ENCODE measurements around the gene GAREM2.
"Not testable (repeated sequence)": the region's sequence is repeated elsewhere in the genome, so short reads cannot be mapped to it uniquely, and the experiment has no call there.

Gene GAREM2

GRCh38 chr2:26148501-26148900, 24.4 kb upstream of the GAREM2 start:
- Histone ChIP-seq H3K27ac (ENCODE audit: low read depth, low read length) (no peak overlapping the region), H3K9ac (ENCODE audit: low read length) (no peak overlapping the region), H3K4me1 (ENCODE audit: insufficient read depth, low read length) (no peaks in the 10 kb centered on the region), H3K27me3 (ENCODE audit: control insufficient read depth in 1 of 2, insufficient read depth in 2 of 2, low read length in 2 of 2) (peaks cover 0 to 4% of the 10 kb centered on the region in 2 donors), H3K9me3 (ENCODE audit: low read length) (no peaks in the 10 kb centered on the region), H3K36me3 (ENCODE audit: insufficient read depth, low read length) (no peaks in the 10 kb centered on the region), H3K4me3 (ENCODE audit: low read depth in 1 of 2, low read length in 2 of 2) (no peak overlapping the region)

GRCh38 chr2:26150243-26150642, 22.6 kb upstream of the GAREM2 start:
- no peak overlapping the region for H3K4me3 ChIP-seq (ENCODE audit: low read depth in 1 of 2, low read length in 2 of 2)
- no peaks in the 10 kb centered on the region for H3K4me1 ChIP-seq (ENCODE audit: insufficient read depth, low read length)
- peaks cover 0 to 4% of the 10 kb centered on the region in 2 donors for H3K27me3 ChIP-seq (ENCODE audit: control insufficient read depth in 1 of 2, insufficient read depth in 2 of 2, low read length in 2 of 2)
- no peak overlapping the region for H3K27ac ChIP-seq (ENCODE audit: low read depth, low read length)
- H3K36me3 ChIP-seq (ENCODE audit: insufficient read depth, low read length): no peaks in the 10 kb centered on the region
- H3K9ac ChIP-seq (ENCODE audit: low read length): no peak overlapping the region
- no peaks in the 10 kb centered on the region for H3K9me3 ChIP-seq (ENCODE audit: low read length)

- Histone ChIP-seq H3K27ac (ENCODE audit: low read depth, low read length) (no peak overlapping the region), H3K9ac (ENCODE audit: low read length) (no peak overlapping the region), H3K36me3 (ENCODE audit: insufficient read depth, low read length) (no peaks in the 10 kb centered on the region), H3K4me1 (ENCODE audit: insufficient read depth, low read length) (no peaks in the 10 kb centered on the region), H3K4me3 (ENCODE audit: low read depth in 1 of 2, low read length in 2 of 2) (no peak overlapping the region), H3K9me3 (ENCODE audit: low read length) (no peaks in the 10 kb centered on the region), H3K27me3 (ENCODE audit: control insufficient read depth in 1 of 2, insufficient read depth in 2 of 2, low read length in 2 of 2) (no peaks in the 10 kb centered on the region)
These were observed 15.3 kb upstream of the GAREM2 start for GRCh38 chr2:26157580-26157979.

GRCh38 chr2:26161926-26162325, 11.0 kb upstream of the GAREM2 start:
- H3K36me3 ChIP-seq (ENCODE audit: insufficient read depth, low read length): no peaks in the 10 kb centered on the region
- H3K9me3 ChIP-seq (ENCODE audit: low read length): no peaks in the 10 kb centered on the region
- H3K4me3 ChIP-seq (ENCODE audit: low read depth in 1 of 2, low read length in 2 of 2): no peak overlapping the region
- no peaks in the 10 kb centered on the region for H3K27me3 ChIP-seq (ENCODE audit: control insufficient read depth in 1 of 2, insufficient read depth in 2 of 2, low read length in 2 of 2)
- H3K27ac ChIP-seq (ENCODE audit: low read depth, low read length): no peak overlapping the region
- H3K9ac ChIP-seq (ENCODE audit: low read length): no peak overlapping the region
- no peaks in the 10 kb centered on the region for H3K4me1 ChIP-seq (ENCODE audit: insufficient read depth, low read length)

GRCh38 chr2:26162963-26163362, 9.9 kb upstream of the GAREM2 start:
- Histone ChIP-seq H3K36me3 (ENCODE audit: insufficient read depth, low read length) (no peaks in the 10 kb centered on the region), H3K27me3 (ENCODE audit: control insufficient read depth in 1 of 2, insufficient read depth in 2 of 2, low read length in 2 of 2) (no peaks in the 10 kb centered on the region), H3K4me3 (ENCODE audit: low read depth in 1 of 2, low read length in 2 of 2) (no peak overlapping the region), H3K9ac (ENCODE audit: low read length) (no peak overlapping the region), H3K9me3 (ENCODE audit: low read length) (no peaks in the 10 kb centered on the region), H3K4me1 (ENCODE audit: insufficient read depth, low read length) (no peaks in the 10 kb centered on the region), H3K27ac (ENCODE audit: low read depth, low read length) (no peak overlapping the region)

GRCh38 chr2:26164231-26164630, 8.7 kb upstream of the GAREM2 start:
- no peaks in the 10 kb centered on the region for H3K9me3 ChIP-seq (ENCODE audit: low read length)
- no peaks in the 10 kb centered on the region for H3K36me3 ChIP-seq (ENCODE audit: insufficient read depth, low read length)
- H3K27me3 ChIP-seq (ENCODE audit: control insufficient read depth in 1 of 2, insufficient read depth in 2 of 2, low read length in 2 of 2): no peaks in the 10 kb centered on the region
- H3K27ac ChIP-seq (ENCODE audit: low read depth, low read length): no peak overlapping the region
- no peaks in the 10 kb centered on the region for H3K4me1 ChIP-seq (ENCODE audit: insufficient read depth, low read length)
- no peak overlapping the region for H3K4me3 ChIP-seq (ENCODE audit: low read depth in 1 of 2, low read length in 2 of 2)
- H3K9ac ChIP-seq (ENCODE audit: low read length): no peak overlapping the region

- Histone ChIP-seq H3K4me3 (ENCODE audit: low read depth in 1 of 2, low read length in 2 of 2) (no peak overlapping the region), H3K4me1 (ENCODE audit: insufficient read depth, low read length) (no peaks in the 10 kb centered on the region), H3K27me3 (ENCODE audit: control insufficient read depth in 1 of 2, insufficient read depth in 2 of 2, low read length in 2 of 2) (no peaks in the 10 kb centered on the region), H3K27ac (ENCODE audit: low read depth, low read length) (no peak overlapping the region), H3K9ac (ENCODE audit: low read length) (no peak overlapping the region), H3K9me3 (ENCODE audit: low read length) (no peaks in the 10 kb centered on the region), H3K36me3 (ENCODE audit: insufficient read depth, low read length) (no peaks in the 10 kb centered on the region)
These were observed 8.2 kb upstream of the GAREM2 start for GRCh38 chr2:26164641-26165211.

GRCh38 chr2:26165403-26165802, 7.5 kb upstream of the GAREM2 start:
- no peaks in the 10 kb centered on the region for H3K27me3 ChIP-seq (ENCODE audit: control insufficient read depth in 1 of 2, insufficient read depth in 2 of 2, low read length in 2 of 2)
- no peak overlapping the region for H3K4me3 ChIP-seq (ENCODE audit: low read depth in 1 of 2, low read length in 2 of 2)
- no peaks in the 10 kb centered on the region for H3K9me3 ChIP-seq (ENCODE audit: low read length)
- H3K9ac ChIP-seq (ENCODE audit: low read length): no peak overlapping the region
- H3K27ac ChIP-seq (ENCODE audit: low read depth, low read length): no peak overlapping the region
- no peaks in the 10 kb centered on the region for H3K4me1 ChIP-seq (ENCODE audit: insufficient read depth, low read length)
- no peaks in the 10 kb centered on the region for H3K36me3 ChIP-seq (ENCODE audit: insufficient read depth, low read length)

GRCh38 chr2:26166541-26166940, 6.3 kb upstream of the GAREM2 start:
- not testable (repeated sequence) for H3K36me3 ChIP-seq (ENCODE audit: insufficient read depth, low read length); H3K9ac ChIP-seq (ENCODE audit: low read length); H3K27me3 ChIP-seq (ENCODE audit: control insufficient read depth in 1 of 2, insufficient read depth in 2 of 2, low read length in 2 of 2); H3K9me3 ChIP-seq (ENCODE audit: low read length); H3K4me1 ChIP-seq (ENCODE audit: insufficient read depth, low read length); H3K27ac ChIP-seq (ENCODE audit: low read depth, low read length); H3K4me3 ChIP-seq (ENCODE audit: low read depth in 1 of 2, low read length in 2 of 2)

- no peak overlapping the region for H3K9ac ChIP-seq (ENCODE audit: low read length)
- H3K4me1 ChIP-seq (ENCODE audit: insufficient read depth, low read length): no peaks in the 10 kb centered on the region
- no peaks in the 10 kb centered on the region for H3K9me3 ChIP-seq (ENCODE audit: low read length)
- no peak overlapping the region for H3K27ac ChIP-seq (ENCODE audit: low read depth, low read length)
- no peaks in the 10 kb centered on the region for H3K36me3 ChIP-seq (ENCODE audit: insufficient read depth, low read length)
- no peak overlapping the region for H3K4me3 ChIP-seq (ENCODE audit: low read depth in 1 of 2, low read length in 2 of 2)
- H3K27me3 ChIP-seq (ENCODE audit: control insufficient read depth in 1 of 2, insufficient read depth in 2 of 2, low read length in 2 of 2): peaks cover 6 to 18% of the 10 kb centered on the region in 2 donors
These were observed 4.1 kb upstream of the GAREM2 start for GRCh38 chr2:26168785-26169184.

- Histone ChIP-seq H3K9me3 (ENCODE audit: low read length) (no peaks in the 10 kb centered on the region), H3K9ac (ENCODE audit: low read length) (no peak overlapping the region), H3K27ac (ENCODE audit: low read depth, low read length) (no peak overlapping the region), H3K36me3 (ENCODE audit: insufficient read depth, low read length) (no peaks in the 10 kb centered on the region), H3K4me3 (ENCODE audit: low read depth in 1 of 2, low read length in 2 of 2) (no peak overlapping the region), H3K4me1 (ENCODE audit: insufficient read depth, low read length) (no peaks in the 10 kb centered on the region), H3K27me3 (ENCODE audit: control insufficient read depth in 1 of 2, insufficient read depth in 2 of 2, low read length in 2 of 2) (peaks cover 6 to 23% of the 10 kb centered on the region in 2 donors)
These were observed 3.7 kb upstream of the GAREM2 start for GRCh38 chr2:26169226-26169625.

GRCh38 chr2:26169681-26170414, 3.0 kb upstream of the GAREM2 start:
- H3K9me3 ChIP-seq (ENCODE audit: low read length): no peaks in the 10 kb centered on the region
- H3K27me3 ChIP-seq (ENCODE audit: control insufficient read depth in 1 of 2, insufficient read depth in 2 of 2, low read length in 2 of 2): peaks cover 9 to 29% of the 10 kb centered on the region in 2 donors
- H3K36me3 ChIP-seq (ENCODE audit: insufficient read depth, low read length): no peaks in the 10 kb centered on the region

More at GRCh38 chr2:26169681-26170414, 3.0 kb upstream of the GAREM2 start:
- H3K9ac ChIP-seq (ENCODE audit: low read length): no peak overlapping the region
- H3K4me1 ChIP-seq (ENCODE audit: insufficient read depth, low read length): no peaks in the 10 kb centered on the region
- H3K4me3 ChIP-seq (ENCODE audit: low read depth in 1 of 2, low read length in 2 of 2): no peak overlapping the region
- H3K27ac ChIP-seq (ENCODE audit: low read depth, low read length): no peak overlapping the region
